GM12865 (cell line): ENCODE measurements around the gene PRDM5.

Experiments
- DNase-seq: peaks from one replicate; pipeline ENCODE4 v3.0.0; 2010; ENCODE audit warnings: low read depth
- H3K4me3 ChIP-seq: 2 replicates; pipeline ENCODE4 v1.5.1; 2011; ENCODE audit warnings: mild to moderate bottlenecking, low read depth, low read length, control low read depth
- CTCF ChIP-seq: IDR thresholded peaks from 2 replicates; pipeline ENCODE4 v1.5.1; 2011; ENCODE audit warnings: low read length, control low read depth, low read depth, inconsistent platforms; ENCODE audit not compliant: insufficient read depth; ENCODE audit errors: missing control alignments

Gene PRDM5

GRCh38 chr4:120864969-120865368 lies 57.6 kb downstream of the PRDM5 start:
- no peak for DNase-seq
- no peak overlapping the region for H3K4me3 ChIP-seq
- TF ChIP-seq CTCF: no peak

GRCh38 chr4:120862432-120862831 lies 60.1 kb downstream of the PRDM5 start:
- no peak for DNase-seq
- TF ChIP-seq CTCF: no peak
- H3K4me3 ChIP-seq: no peak overlapping the region

GRCh38 chr4:120861852-120862251 lies 60.7 kb downstream of the PRDM5 start:
- no peak for TF ChIP-seq CTCF
- H3K4me3 ChIP-seq: no peak overlapping the region
- no peak for DNase-seq

GRCh38 chr4:120858776-120859175 lies 63.8 kb downstream of the PRDM5 start:
- no peak for TF ChIP-seq CTCF
- no peak for DNase-seq

GRCh38 chr4:120857312-120857711 lies 65.2 kb downstream of the PRDM5 start:
- H3K4me3 ChIP-seq: no peak overlapping the region
- no peak for TF ChIP-seq CTCF
- DNase-seq: no peak

More at GRCh38 chr4:120858776-120859175, 63.8 kb downstream of the PRDM5 start:
- H3K4me3 ChIP-seq: no peak overlapping the region

- no peak for DNase-seq
- TF ChIP-seq CTCF: no peak
- no peak overlapping the region for H3K4me3 ChIP-seq
Observed at GRCh38 chr4:120856294-120856693, 66.2 kb downstream of the PRDM5 start.

- DNase-seq: peak; percentile 72
- H3K4me3 ChIP-seq: no peak overlapping the region
- TF ChIP-seq CTCF: no peak
Observed at GRCh38 chr4:120855307-120856001, 67.1 kb downstream of the PRDM5 start.
